GM20431 (cell line): ENCODE measurements around the gene DHX15.

Experiments used
- in situ Hi-C: fragments of 300-500 bp; cut with MseI, MboI; formaldehyde crosslinking; loops from one replicate; pipeline ENCODE4 v1.15.0; 2020; ENCODE audit warnings: low sequenced_read_pairs; ENCODE audit not compliant: unreplicated experiment

The DHX15 gene

DNA sequence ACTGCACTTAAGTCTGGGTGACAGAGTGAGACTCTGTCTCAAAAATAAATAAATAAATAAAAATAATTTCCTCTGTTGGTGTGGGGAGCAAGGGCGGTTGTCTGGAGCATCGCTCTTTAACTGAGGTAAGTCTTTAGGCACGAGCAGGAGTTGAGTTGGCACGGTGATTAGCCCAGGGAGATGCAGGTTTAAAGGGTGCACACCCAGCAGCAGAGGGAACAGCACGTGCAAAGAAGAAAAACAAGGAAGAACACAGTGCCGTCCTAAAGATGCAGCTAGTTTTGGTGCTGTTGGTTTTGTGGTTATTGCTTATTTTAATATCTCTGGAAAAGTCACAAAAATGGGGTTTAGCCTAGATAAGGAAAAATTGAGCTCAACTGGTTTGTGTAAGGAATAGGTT lies 87.8 kb downstream of the DHX15 start:
- in situ Hi-C loops, result no loop called here

DNA sequence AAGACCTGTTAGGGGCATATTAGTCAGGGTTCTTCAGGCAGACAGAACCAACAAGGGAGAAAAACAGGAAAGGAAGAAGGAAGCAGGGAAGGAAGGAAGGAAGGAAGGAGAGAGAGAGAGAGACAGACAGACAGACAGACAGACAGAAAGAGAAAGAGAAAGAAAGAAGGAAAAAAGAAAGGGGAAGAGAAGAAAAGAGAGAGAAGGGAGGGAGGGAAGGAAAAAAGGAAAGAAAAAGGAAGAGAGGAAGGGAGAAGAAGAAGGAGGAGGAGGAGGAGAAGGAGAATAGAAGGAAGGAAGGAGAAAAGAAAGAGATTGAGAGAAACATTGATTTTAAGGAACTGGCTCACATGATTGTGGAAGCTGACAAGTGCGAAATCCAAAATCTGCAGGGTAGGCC lies 89.0 kb downstream of the DHX15 start:
- in situ Hi-C loops, result no loop called here

DNA sequence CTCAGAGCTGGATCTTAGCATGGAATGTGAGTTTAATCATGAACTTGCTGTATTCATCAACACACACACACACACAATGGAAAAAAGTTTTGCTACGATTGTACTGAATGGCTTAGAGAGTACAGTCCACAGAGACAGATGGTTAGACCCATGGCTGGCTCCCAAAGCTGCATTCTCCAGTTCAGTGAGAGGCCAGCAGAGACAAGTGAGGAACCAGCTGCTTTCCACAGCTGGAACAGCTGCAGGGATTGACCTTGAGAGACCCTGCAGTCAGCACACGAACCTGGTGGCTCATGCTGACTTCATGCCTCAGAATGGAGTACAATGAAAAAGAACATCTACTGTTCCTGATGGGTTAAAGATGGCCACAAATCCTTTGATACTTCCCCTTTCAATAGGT lies 94.5 kb downstream of the DHX15 start:
- in situ Hi-C loops, result loop anchor here (10.0 kb wide), 1 partner anchor 205 kb away; no protein-coding TSS in a partner anchor

DNA sequence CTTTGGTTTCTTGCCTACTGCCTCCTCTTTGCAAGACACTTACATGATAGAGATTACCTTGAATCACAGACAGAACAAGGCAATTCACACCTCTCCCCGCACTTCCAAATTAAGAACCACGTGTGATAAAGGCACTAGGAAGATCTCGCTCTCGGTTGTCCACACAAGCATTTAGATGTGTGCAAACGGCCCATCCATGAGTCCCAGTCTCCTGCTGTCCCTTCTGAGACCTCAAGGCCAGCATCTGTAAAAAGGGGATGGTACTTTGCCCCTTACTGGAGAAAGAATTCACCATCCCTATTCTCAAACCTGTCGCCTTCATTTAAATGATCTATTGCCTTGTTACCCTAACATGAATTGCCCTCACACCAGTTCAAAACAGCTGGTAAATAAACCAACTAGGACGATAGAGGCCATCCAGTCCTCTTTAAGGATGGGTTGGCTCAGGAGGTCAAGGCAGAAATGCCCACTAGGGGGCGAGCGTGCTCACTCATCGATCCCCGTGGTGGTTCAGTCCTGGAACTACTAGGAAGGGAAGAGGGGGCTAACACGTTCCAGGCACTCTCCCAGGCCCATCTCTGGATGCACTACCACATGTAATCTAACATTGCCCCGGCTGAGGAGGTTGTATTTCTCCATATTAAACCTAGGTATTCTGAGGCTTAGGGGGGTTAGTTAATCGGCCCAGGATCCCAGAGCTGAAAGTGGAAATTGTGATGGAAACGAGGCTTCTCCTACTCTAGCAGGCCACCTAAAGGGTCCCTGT lies 95.8 kb downstream of the DHX15 start:
- in situ Hi-C loops, result loop anchor here (10.0 kb wide), 1 partner anchor 206 kb away; no protein-coding TSS in a partner anchor

DNA sequence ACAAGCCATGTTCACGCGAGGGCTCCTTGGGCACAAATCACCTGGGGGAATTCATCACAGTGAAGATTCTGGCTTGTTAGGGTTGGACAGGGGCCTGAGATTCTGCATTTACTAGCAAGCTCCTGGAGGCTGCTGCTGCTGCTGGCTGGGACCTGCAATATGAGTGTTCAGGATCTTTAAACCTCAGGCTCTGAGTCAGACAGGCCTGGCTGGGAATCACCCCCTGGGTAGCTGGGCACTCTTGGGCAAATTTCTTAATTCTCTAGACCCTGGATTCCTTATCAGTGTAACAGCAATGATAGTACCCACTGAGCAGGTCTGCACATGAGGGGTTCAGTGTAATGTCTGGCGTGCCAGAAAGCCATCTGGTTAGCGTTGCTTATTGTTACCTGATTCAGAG lies 101.5 kb downstream of the DHX15 start:
- in situ Hi-C loops, result loop anchor here (10.0 kb wide), 1 partner anchor 212 kb away; no protein-coding TSS in a partner anchor

DNA sequence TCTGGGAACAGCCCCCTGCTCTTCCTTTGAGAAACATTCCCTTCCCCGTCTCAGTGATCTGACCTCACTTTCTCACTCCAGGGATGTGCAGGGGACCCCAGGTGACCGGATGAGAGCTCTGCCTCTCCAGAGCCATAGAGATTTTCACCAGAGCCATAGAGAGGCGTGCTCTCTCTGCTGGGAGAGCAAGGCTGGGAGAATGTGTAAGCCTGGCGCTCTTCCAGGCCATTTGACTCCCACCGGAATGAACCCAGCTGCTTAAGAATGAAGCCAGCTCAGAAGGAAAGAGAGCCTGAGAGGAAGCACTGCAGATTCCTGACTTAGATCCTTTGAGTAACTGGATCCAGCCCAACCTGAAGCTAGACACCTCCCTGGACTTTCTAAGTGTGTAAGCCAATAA lies 106.4 kb downstream of the DHX15 start:
- in situ Hi-C loops, result no loop called here
